DMS114 treated with DMSO at 0.1 percent for 48 hours (cell line): ENCODE measurements around the gene LSAMP.
"Not testable (repeated sequence)": the region's sequence is repeated elsewhere in the genome, so short reads cannot be mapped to it uniquely, and the experiment has no call there.

Source experiments
- DNase-seq: peaks from one replicate; lab custom pipeline; 2025; ENCODE audit not compliant: unreplicated experiment; lab: John Stamatoyannopoulos, UW

Gene LSAMP

GRCh38 chr3:115783426-115783825, 661.9 kb downstream of the LSAMP start:
- not testable (repeated sequence) for DNase-seq

- no peak for DNase-seq
These were observed 666.3 kb downstream of the LSAMP start for GRCh38 chr3:115779011-115779410.

- no peak for DNase-seq
These were observed 672.3 kb downstream of the LSAMP start for GRCh38 chr3:115772951-115773350.

GRCh38 chr3:115768661-115769060, 676.6 kb downstream of the LSAMP start:
- no peak for DNase-seq

- DNase-seq: no peak
These were observed 678.5 kb downstream of the LSAMP start for GRCh38 chr3:115766587-115767482.

- DNase-seq: no peak
These were observed 683.4 kb downstream of the LSAMP start for GRCh38 chr3:115761927-115762305.

GRCh38 chr3:115760716-115761115, 684.6 kb downstream of the LSAMP start:
- DNase-seq: no peak

- no peak for DNase-seq
These were observed 687.1 kb downstream of the LSAMP start for GRCh38 chr3:115758076-115758763.

- not testable (repeated sequence) for DNase-seq
These were observed 692.3 kb downstream of the LSAMP start for GRCh38 chr3:115752978-115753377.
